GM12878 (cell line): Measurements from ENCODE around the gene HIVEP2. TPM values are rescaled to one million over a fixed set of nuclear protein-coding genes. Genes with fewer than 3 reads are reported as not detected.

Experiments
- ATF2 ChIP-seq: IDR thresholded peaks from 2 replicates; pipeline ENCODE4 v1.6.1; 2012; ENCODE audit warnings: low read length, inconsistent platforms
- BCL3 ChIP-seq: IDR thresholded peaks from 2 replicates; pipeline ENCODE4 v1.6.1; 2011; ENCODE audit warnings: borderline replicate concordance, low read depth, mild to moderate bottlenecking, moderate library complexity, low read length; ENCODE audit not compliant: insufficient read depth, poor library complexity, severe bottlenecking
- DPF2 ChIP-seq: fragments of 450-650 bp; IDR thresholded peaks from 2 replicates; pipeline ENCODE4 v1.6.1; 2017; ENCODE audit warnings: mild to moderate bottlenecking
- EED ChIP-seq: sonication (generic); IDR thresholded peaks from 2 replicates; pipeline ENCODE4 v1.6.1; 2016; ENCODE audit warnings: antibody characterized with exemption, low read depth
- ETV6 ChIP-seq, 2 experiments: fragments of 450-650 bp in 1 of 2; IDR thresholded peaks in 1 of 2; conservative IDR thresholded peaks in 1 of 2; 2 replicates each; pipeline ENCODE4 v1.6.1; 2014; ENCODE audit warnings: antibody characterized with exemption in 1 of 2, borderline replicate concordance in 1 of 2, low read depth in 1 of 2, mild to moderate bottlenecking in 1 of 2, moderate library complexity in 1 of 2
- EZH2 ChIP-seq: IDR thresholded peaks from 2 replicates; pipeline ENCODE4 v1.6.1; 2012; ENCODE audit warnings: low read depth, mild to moderate bottlenecking, control low read depth, inconsistent platforms, low read length, borderline replicate concordance; ENCODE audit not compliant: control insufficient read depth
- FOXM1 ChIP-seq: IDR thresholded peaks from 2 replicates; pipeline ENCODE4 v1.6.1; 2012; ENCODE audit warnings: low read depth, mild to moderate bottlenecking, inconsistent platforms, low read length, moderate library complexity
- HDAC6 ChIP-seq: fragments of 200-600 bp; sonication (generic); IDR thresholded peaks from one replicate; pipeline ENCODE4 v1.8.0; 2017; ENCODE audit warnings: antibody characterized with exemption; ENCODE audit not compliant: unreplicated experiment
- IRF4 ChIP-seq: IDR thresholded peaks from 2 replicates; pipeline ENCODE4 v1.6.1; 2011; ENCODE audit warnings: low read depth, low read length
- IRF5 ChIP-seq: fragments of 450-650 bp; IDR thresholded peaks from 2 replicates; pipeline ENCODE4 v1.6.1; 2017; ENCODE audit warnings: borderline replicate concordance
- JUNB ChIP-seq: IDR thresholded peaks from 2 replicates; pipeline ENCODE4 v1.6.1; 2016; ENCODE audit warnings: antibody characterized with exemption, mild to moderate bottlenecking
- MAX ChIP-seq: IDR thresholded peaks from 2 replicates; pipeline ENCODE4 v1.6.1; 2012; ENCODE audit warnings: low read depth, low read length, improper control_type of control experiment
- MEF2B ChIP-seq: fragments of 450-650 bp; IDR thresholded peaks from 2 replicates; pipeline ENCODE4 v1.6.1; 2018; ENCODE audit warnings: mild to moderate bottlenecking, moderate library complexity; ENCODE audit not compliant: partially characterized antibody, poor library complexity, severe bottlenecking
- MYB ChIP-seq: fragments of 150-350 bp; IDR thresholded peaks from 2 replicates; pipeline ENCODE4 v1.6.1; 2014; ENCODE audit warnings: mild to moderate bottlenecking, low read depth, low read length, borderline replicate concordance
- NR2F1 ChIP-seq: fragments of 450-650 bp; conservative IDR thresholded peaks from 2 replicates; pipeline ENCODE4 v1.6.1; 2017; ENCODE audit warnings: mild to moderate bottlenecking
- RELB ChIP-seq: fragments of 450-650 bp; IDR thresholded peaks from 2 replicates; pipeline ENCODE4 v1.6.1; 2017; ENCODE audit warnings: low read depth, mild to moderate bottlenecking, moderate library complexity
- RUNX3 ChIP-seq: IDR thresholded peaks from 2 replicates; pipeline ENCODE4 v1.6.1; 2012; ENCODE audit warnings: low read length, inconsistent platforms
- ZNF687 ChIP-seq: fragments of 450-650 bp; IDR thresholded peaks from 2 replicates; pipeline ENCODE4 v1.6.1; 2017; ENCODE audit warnings: mild to moderate bottlenecking, moderate library complexity
- polyA plus RNA-seq, 11 experiments: library from polyadenylated mRNA; depleted of rRNA in 4 of 11; unstranded in 6 of 11; stranded (reverse) in 5 of 11; fragments of >200 nt; fragmentation: Nextera tagmentation in 4 of 11; fragmentation: Illumina TruSeq in 1 of 11; extraction: Ambion mirVana in 4 of 11; extraction: Trizol in 1 of 11; gene quantifications; 1 replicate in 1 of 11; 2 replicates in 10 of 11; pipeline versions ENCODE4 v1.2.1 to v1.2.3, GENCODE V29; 2011 to 2016; ENCODE audit warnings: inconsistent platforms in 2 of 11, missing spikeins in 2 of 11, low read depth in 1 of 11
- total RNA-seq, 4 experiments: library from RNA; depleted of rRNA in 3 of 4; stranded (reverse); fragments of >200 nt in 3 of 4; fragmentation: Illumina TruSeq in 1 of 4; extraction: Trizol in 1 of 4; gene quantifications; 2 replicates each; pipeline versions ENCODE4 v1.2.1 to v1.2.3, GENCODE V29; 2013 to 2021

HIVEP2 gene
- total and polyA plus RNA-seq, 10 of the 15 experiments (the other 5 are each of a cell fraction or from before 2014, with no cell fraction given), result 1.2 to 15.7 (median 10.2) TPM

GRCh38 chr6:142850679-142851423 lies 94.1 kb downstream of the HIVEP2 start (continued):
- TF ChIP-seq BCL3 (peak; percentile 85), JUNB (peak; percentile 80), RELB (no peak), IRF4 (peak; percentile 57; the same call in 1 of the 2 replicates), IRF5 (no peak), MYB (no peak), EED (peak; percentile 94), MAX (no peak), MEF2B (peak; percentile 23), DPF2 (0 out of 2 replicates have a peak, but pooled peaks have one; percentile 19), HDAC6 (no peak), ZNF687 (peak; percentile 36; the same call in 1 of the 2 replicates), NR2F1 (0 out of 2 replicates have a peak, but pooled peaks have one; percentile 12), EZH2 (no peak), ETV6 (conservative IDR thresholded peaks at IDR 0.05 in 1 of 2, IDR thresholded peaks at IDR 0.05 in 1 of 2; ENCODE audit: borderline replicate concordance in 1 of 2, low read depth in 1 of 2) (peak in 1 of 2 experiments; percentile 48; a peak in 1 of 4 replicates), RUNX3 (peak; percentile 67), ATF2 (peak; percentile 80), FOXM1 (peak; percentile 80; the same call in 1 of the 2 replicates)
